ENCODE measurements around the gene RINT1. TPM values are rescaled to one million over a fixed set of nuclear protein-coding genes. Genes with fewer than 3 reads are reported as not detected.

RINT1 gene
- polyA plus RNA-seq, 1 of the 3 experiments (the other 2 are of a cell fraction), result 13.1 TPM

DNA sequence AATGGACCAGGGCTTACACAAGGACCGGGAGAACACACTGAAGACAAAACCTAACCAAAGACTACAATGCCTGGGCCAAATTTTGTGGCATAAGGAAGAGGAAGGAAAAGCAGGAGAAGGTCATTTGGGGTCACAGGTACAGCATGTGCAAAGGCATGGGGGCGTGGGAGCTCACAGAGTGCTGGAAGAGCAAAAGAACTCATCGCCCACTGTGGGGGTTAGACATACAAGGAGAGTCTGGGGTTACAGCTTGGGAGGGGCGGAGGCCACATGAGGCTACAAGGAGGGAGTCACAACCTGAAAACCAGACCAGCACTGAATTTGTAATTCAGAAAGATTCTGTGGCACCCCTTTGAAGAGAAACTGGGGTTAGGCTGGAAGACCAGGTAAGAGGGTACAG lies 19.6 kb upstream of the RINT1 start:
- Histone ChIP-seq H3K27ac (ENCODE audit: low read depth in 2 of 2, low read length in 1 of 2) (no peak overlapping the region), H3F3A (replicated peaks; ENCODE audit: insufficient read depth) (peaks cover 17% of the 10 kb centered on the region), H3K27me3 (ENCODE audit: insufficient read depth) (no peaks in the 10 kb centered on the region), H3K36me3 (replicated peaks in 1 of 2; ENCODE audit: control insufficient read depth in 1 of 2, insufficient read depth in 2 of 2, low read length in 1 of 2) (peaks cover 8 to 28% of the 10 kb centered on the region in 2 experiments), H3K9me3 (no peaks in the 10 kb centered on the region), H3K9ac (no peak overlapping the region), H3K4me2 (no peak overlapping the region), H3K4me3 (ENCODE audit: low read depth in 2 of 2, low read length in 1 of 2) (no peak overlapping the region), H3K4me1 (ENCODE audit: control insufficient read depth in 1 of 2, insufficient read depth in 2 of 2, low read depth in 1 of 2, low read length in 1 of 2) (peaks cover 0 to 3% of the 10 kb centered on the region in 2 experiments; a peak in 1 of 4 replicates), H3K79me2 (ENCODE audit: insufficient read depth) (peaks cover 90% of the 10 kb centered on the region), H3K9me2 (no peaks in the 10 kb centered on the region), H4K20me1 (ENCODE audit: insufficient read depth) (peaks cover 21% of the 10 kb centered on the region; the same call in 1 of the 2 replicates), H2AFZ (ENCODE audit: low read depth) (no peak overlapping the region)
- no peak for DNase-seq
- ChIA-PET POLR2A (no interaction called here), CTCF (interaction anchor here (1.2 to 1.9 kb wide), 3 partner anchors 19 to 82 kb away, joined by 3 to 6 read pairs (median 6); no protein-coding TSS in a partner anchor)
- TF ChIP-seq, protein P1, sequence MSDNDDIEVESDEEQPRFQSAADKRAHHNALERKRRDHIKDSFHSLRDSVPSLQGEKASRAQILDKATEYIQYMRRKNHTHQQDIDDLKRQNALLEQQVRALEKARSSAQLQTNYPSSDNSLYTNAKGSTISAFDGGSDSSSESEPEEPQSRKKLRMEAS (IDR thresholded peaks at IDR 0.05; ENCODE audit: low read depth), result no peak
- TF ChIP-seq, protein P2, sequence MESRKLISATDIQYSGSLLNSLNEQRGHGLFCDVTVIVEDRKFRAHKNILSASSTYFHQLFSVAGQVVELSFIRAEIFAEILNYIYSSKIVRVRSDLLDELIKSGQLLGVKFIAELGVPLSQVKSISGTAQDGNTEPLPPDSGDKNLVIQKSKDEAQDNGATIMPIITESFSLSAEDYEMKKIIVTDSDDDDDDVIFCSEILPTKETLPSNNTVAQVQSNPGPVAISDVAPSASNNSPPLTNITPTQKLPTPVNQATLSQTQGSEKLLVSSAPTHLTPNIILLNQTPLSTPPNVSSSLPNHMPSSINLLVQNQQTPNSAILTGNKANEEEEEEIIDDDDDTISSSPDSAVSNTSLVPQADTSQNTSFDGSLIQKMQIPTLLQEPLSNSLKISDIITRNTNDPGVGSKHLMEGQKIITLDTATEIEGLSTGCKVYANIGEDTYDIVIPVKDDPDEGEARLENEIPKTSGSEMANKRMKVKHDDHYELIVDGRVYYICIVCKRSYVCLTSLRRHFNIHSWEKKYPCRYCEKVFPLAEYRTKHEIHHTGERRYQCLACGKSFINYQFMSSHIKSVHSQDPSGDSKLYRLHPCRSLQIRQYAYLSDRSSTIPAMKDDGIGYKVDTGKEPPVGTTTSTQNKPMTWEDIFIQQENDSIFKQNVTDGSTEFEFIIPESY (IDR thresholded peaks at IDR 0.05; ENCODE audit: borderline replicate concordance, low read depth), result no peak
- TF ChIP-seq MXI1 (IDR thresholded peaks at IDR 0.05; ENCODE audit: low read depth, low read length) (no peak), YY1 (IDR thresholded peaks at IDR 0.05; ENCODE audit: low read depth) (no peak), TCF12 (IDR thresholded peaks at IDR 0.05) (no peak), NRF1 (IDR thresholded peaks at IDR 0.05; ENCODE audit: low read depth, low read length) (no peak), RFX5 (IDR thresholded peaks at IDR 0.05; ENCODE audit: low read length) (no peak), CHD2 (IDR thresholded peaks at IDR 0.05; ENCODE audit: low read length, partially characterized antibody) (no peak), EP300 (IDR thresholded peaks at IDR 0.05; ENCODE audit: borderline replicate concordance in 1 of 2, low read depth in 1 of 2, low read length in 1 of 2) (no peak), MEF2A (IDR thresholded peaks at IDR 0.05; ENCODE audit: borderline replicate concordance, low read depth) (no peak), NFIC (IDR thresholded peaks at IDR 0.05; ENCODE audit: borderline replicate concordance) (no peak), FOSL2 (IDR thresholded peaks at IDR 0.05; ENCODE audit: borderline replicate concordance, low read depth) (no peak), SMC3 (IDR thresholded peaks at IDR 0.05; ENCODE audit: low read depth, low read length) (no peak), FOXM1 (IDR thresholded peaks at IDR 0.05; ENCODE audit: low read depth) (no peak), FOXJ3 (CRISPR knock-in tag; IDR thresholded peaks at IDR 0.05) (no peak), RXRA (IDR thresholded peaks at IDR 0.05; ENCODE audit: borderline replicate concordance, low read depth) (no peak)
- TF ChIP-seq, protein P3, sequence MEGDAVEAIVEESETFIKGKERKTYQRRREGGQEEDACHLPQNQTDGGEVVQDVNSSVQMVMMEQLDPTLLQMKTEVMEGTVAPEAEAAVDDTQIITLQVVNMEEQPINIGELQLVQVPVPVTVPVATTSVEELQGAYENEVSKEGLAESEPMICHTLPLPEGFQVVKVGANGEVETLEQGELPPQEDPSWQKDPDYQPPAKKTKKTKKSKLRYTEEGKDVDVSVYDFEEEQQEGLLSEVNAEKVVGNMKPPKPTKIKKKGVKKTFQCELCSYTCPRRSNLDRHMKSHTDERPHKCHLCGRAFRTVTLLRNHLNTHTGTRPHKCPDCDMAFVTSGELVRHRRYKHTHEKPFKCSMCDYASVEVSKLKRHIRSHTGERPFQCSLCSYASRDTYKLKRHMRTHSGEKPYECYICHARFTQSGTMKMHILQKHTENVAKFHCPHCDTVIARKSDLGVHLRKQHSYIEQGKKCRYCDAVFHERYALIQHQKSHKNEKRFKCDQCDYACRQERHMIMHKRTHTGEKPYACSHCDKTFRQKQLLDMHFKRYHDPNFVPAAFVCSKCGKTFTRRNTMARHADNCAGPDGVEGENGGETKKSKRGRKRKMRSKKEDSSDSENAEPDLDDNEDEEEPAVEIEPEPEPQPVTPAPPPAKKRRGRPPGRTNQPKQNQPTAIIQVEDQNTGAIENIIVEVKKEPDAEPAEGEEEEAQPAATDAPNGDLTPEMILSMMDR (IDR thresholded peaks at IDR 0.05), result no peak
- whole genome bisulfite sequencing (ENCODE audit: low lambda C conversion rate), result 92% methylated on average over 4 of the region's 4 CpGs
